Prostate gland (tissue), 2 donors: ENCODE measurements around the gene RSRC2.

ENCODE experiments used
- POLR2A ChIP-seq: fragments of 450-650 bp; IDR thresholded peaks from one replicate; pipeline ENCODE4 v1.6.1; 2016; ENCODE audit warnings: antibody characterized with exemption, mild to moderate bottlenecking
- POLR2AphosphoS5 ChIP-seq: sonication (generic); formaldehyde crosslinking; IDR thresholded peaks from one replicate; pipeline ENCODE4 v1.6.1; 2017; ENCODE audit warnings: antibody characterized with exemption
- TF ChIP-seq, protein P1 (sequence below), 4 experiments: fragments of 200-600 bp in 2 of 4; fragments of 450-650 bp in 2 of 4; sonication (generic) in 2 of 4; IDR thresholded peaks; 1 replicate in 3 of 4; 2 replicates in 1 of 4; pipeline ENCODE4 v1.5.1; 2016 to 2019; ENCODE audit warnings: antibody characterized with exemption in 4 of 4, mild to moderate bottlenecking in 2 of 4, moderate library complexity in 2 of 4

DNA sequence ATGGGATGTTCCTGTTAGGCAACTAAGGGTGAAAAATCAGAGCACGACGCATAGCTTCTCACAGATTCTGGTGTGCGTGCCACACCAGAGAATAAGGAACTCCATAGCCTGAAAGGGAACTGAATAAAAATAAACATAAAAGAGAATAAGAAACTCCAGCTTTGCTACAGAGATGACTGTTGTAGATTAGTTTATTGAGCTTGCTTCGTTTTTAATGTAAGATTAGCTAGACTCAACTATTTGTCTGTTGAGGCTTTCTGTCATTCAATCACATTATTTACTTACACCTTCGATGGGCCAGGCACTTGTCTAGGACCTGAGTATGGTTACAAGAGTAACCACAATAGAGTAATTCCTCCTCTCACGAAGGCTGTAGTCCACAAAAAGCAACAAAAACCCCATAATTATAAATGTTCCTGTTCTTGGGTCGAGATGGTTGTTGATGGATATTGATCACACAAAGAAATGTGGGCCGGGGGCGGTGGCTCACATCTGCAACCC, 25.2 kb downstream of the RSRC2 start:
- TF ChIP-seq POLR2A (no peak), POLR2AphosphoS5 (no peak)
- TF ChIP-seq, protein P1, sequence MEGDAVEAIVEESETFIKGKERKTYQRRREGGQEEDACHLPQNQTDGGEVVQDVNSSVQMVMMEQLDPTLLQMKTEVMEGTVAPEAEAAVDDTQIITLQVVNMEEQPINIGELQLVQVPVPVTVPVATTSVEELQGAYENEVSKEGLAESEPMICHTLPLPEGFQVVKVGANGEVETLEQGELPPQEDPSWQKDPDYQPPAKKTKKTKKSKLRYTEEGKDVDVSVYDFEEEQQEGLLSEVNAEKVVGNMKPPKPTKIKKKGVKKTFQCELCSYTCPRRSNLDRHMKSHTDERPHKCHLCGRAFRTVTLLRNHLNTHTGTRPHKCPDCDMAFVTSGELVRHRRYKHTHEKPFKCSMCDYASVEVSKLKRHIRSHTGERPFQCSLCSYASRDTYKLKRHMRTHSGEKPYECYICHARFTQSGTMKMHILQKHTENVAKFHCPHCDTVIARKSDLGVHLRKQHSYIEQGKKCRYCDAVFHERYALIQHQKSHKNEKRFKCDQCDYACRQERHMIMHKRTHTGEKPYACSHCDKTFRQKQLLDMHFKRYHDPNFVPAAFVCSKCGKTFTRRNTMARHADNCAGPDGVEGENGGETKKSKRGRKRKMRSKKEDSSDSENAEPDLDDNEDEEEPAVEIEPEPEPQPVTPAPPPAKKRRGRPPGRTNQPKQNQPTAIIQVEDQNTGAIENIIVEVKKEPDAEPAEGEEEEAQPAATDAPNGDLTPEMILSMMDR (IDR thresholded peaks at IDR 0.05) = no peak
